Cardiac muscle cell (in vitro differentiated cells and primary cell): ENCODE measurements around the gene REST. TPM values are rescaled to one million over a fixed set of nuclear protein-coding genes. Genes with fewer than 3 reads are reported as not detected.

ENCODE experiments used
- DNase-seq, 2 donors: peaks; one replicate each; pipeline versions ENCODE4 v3.0.0 to v3.0.0-alpha.2; 2010 to 2017; ENCODE audit warnings: low read depth in 1 of 2, low spot score in 1 of 2
- H3K27ac ChIP-seq: fragments of 200-600 bp; sonication (generic); 2 replicates; pipeline ENCODE4 v1.5.1; 2016
- H3K27me3 ChIP-seq: fragments of 200-600 bp; sonication (generic); 2 replicates; pipeline ENCODE4 v1.6.0; 2016; ENCODE audit warnings: control low read depth
- H3K36me3 ChIP-seq: fragments of 200-600 bp; sonication (generic); 2 replicates; pipeline ENCODE4 v1.5.1; 2016; ENCODE audit warnings: control low read depth
- H3K4me1 ChIP-seq: fragments of 200-600 bp; sonication (generic); 2 replicates; pipeline ENCODE4 v1.8.1; 2017; ENCODE audit warnings: low read depth, mild to moderate bottlenecking, mixed run types
- H3K4me3 ChIP-seq: fragments of 200-600 bp; sonication (generic); 2 replicates; pipeline ENCODE4 v1.5.1; 2016; ENCODE audit warnings: mild to moderate bottlenecking
- H3K9me3 ChIP-seq: fragments of 200-600 bp; sonication (generic); 2 replicates; pipeline ENCODE4 v1.5.1; 2017; ENCODE audit warnings: low read depth, mild to moderate bottlenecking, control low read depth
- polyA plus RNA-seq: library from polyadenylated mRNA; unstranded; fragments of >200 nt; fragmentation: Nextera tagmentation; extraction: Ambion mirVana; gene quantifications from 2 replicates; pipeline ENCODE4 v1.2.1, GENCODE V29; 2016
- total RNA-seq: library from RNA; depleted of rRNA; stranded (reverse); fragments of >200 nt; gene quantifications from 2 replicates; pipeline ENCODE4 v1.2.3, GENCODE V29; 2016
- TF ChIP-seq, protein P1 (sequence below): IDR thresholded peaks from 2 replicates; pipeline ENCODE4 v1.5.1; 2012; ENCODE audit warnings: low read depth, mild to moderate bottlenecking, low read length

REST gene
- total and polyA plus RNA-seq, 2 experiments from 2014 or later = 66.1 to 89.0 TPM

DNA sequence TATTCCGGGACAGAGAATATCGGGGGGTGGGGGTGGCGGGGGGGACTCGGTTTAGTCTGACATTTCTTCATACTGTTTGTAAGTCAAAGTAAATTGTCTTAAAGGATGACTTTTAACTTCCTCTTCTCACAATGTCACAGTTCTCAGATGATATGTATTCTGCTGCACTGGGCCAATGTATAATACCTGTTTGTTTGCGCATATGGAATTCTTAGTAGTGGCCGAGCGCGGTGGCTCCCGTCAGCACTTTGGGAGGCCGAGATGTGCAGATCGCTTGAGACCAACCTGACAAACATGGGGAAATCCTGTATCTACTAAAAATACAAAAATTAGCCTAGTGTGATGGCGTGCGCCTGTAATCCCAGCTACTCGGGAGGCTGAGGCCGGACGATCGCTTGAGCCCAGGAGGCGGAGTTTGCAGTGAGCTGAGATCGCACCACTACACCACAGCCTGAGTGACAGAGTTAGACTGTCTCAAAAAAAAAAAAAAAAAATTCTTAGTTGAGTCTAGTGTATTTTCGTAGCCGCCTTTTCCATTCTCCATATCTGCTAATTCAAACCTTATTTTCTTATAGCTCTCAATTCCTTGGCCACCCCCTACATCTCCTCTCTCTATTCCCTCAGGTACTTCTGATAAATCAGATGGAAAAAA is 71.8 kb downstream of the REST start:
- H3K27ac ChIP-seq = peak overlapping the region; percentile 95
- peak; percentile 16 to 42 for DNase-seq
- TF ChIP-seq, protein P1, sequence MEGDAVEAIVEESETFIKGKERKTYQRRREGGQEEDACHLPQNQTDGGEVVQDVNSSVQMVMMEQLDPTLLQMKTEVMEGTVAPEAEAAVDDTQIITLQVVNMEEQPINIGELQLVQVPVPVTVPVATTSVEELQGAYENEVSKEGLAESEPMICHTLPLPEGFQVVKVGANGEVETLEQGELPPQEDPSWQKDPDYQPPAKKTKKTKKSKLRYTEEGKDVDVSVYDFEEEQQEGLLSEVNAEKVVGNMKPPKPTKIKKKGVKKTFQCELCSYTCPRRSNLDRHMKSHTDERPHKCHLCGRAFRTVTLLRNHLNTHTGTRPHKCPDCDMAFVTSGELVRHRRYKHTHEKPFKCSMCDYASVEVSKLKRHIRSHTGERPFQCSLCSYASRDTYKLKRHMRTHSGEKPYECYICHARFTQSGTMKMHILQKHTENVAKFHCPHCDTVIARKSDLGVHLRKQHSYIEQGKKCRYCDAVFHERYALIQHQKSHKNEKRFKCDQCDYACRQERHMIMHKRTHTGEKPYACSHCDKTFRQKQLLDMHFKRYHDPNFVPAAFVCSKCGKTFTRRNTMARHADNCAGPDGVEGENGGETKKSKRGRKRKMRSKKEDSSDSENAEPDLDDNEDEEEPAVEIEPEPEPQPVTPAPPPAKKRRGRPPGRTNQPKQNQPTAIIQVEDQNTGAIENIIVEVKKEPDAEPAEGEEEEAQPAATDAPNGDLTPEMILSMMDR = no peak

GRCh38 chr4:56981795-56982201 is 74.1 kb downstream of the REST start:
- TF ChIP-seq, protein P1 = no peak
- DNase-seq = peak in 1 of 2 donors; percentile 71
- Histone ChIP-seq H3K4me1 (peaks cover 11% of the 10 kb centered on the region), H3K27me3 (no peaks in the 10 kb centered on the region), H3K36me3 (peaks cover 3% of the 10 kb centered on the region), H3K4me3 (no peak overlapping the region), H3K27ac (no peak overlapping the region), H3K9me3 (no peaks in the 10 kb centered on the region)

More for the DNA sequence above, 71.8 kb downstream of the REST start:
- peak overlapping the region; percentile 98 for H3K4me3 ChIP-seq
- H3K36me3 ChIP-seq = no peaks in the 10 kb centered on the region
- no peaks in the 10 kb centered on the region for H3K27me3 ChIP-seq
- no peaks in the 10 kb centered on the region for H3K9me3 ChIP-seq
- peaks cover 18% of the 10 kb centered on the region for H3K4me1 ChIP-seq

DNA sequence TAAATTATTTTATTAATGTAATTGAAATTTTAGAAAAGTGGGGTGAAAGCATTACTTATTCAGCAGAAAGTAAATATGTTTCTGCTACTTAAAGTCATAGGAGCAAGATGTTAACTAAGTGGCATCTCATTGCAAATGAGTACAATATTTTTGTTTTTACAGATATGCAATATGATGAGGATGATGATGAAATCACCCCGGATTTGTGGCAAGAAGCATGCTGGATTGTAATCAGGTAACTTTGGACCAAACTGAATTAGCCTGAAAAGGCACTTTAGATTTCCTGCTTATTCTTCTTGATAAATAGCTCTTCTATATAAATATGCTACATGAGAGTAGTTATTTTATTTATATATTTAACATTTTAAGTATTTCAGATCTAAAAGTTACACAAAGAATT is 78.5 kb downstream of the REST start:
- Histone ChIP-seq H3K27ac (no peak overlapping the region), H3K27me3 (no peaks in the 10 kb centered on the region), H3K36me3 (peaks cover 28% of the 10 kb centered on the region), H3K4me3 (no peak overlapping the region), H3K4me1 (peaks cover 6% of the 10 kb centered on the region), H3K9me3 (no peaks in the 10 kb centered on the region)
- TF ChIP-seq, protein P1 = no peak
- DNase-seq = peak in 1 of 2 donors; percentile 8

GRCh38 chr4:56986952-56987351 is 79.3 kb downstream of the REST start:
- H3K27ac ChIP-seq = no peak overlapping the region

DNA sequence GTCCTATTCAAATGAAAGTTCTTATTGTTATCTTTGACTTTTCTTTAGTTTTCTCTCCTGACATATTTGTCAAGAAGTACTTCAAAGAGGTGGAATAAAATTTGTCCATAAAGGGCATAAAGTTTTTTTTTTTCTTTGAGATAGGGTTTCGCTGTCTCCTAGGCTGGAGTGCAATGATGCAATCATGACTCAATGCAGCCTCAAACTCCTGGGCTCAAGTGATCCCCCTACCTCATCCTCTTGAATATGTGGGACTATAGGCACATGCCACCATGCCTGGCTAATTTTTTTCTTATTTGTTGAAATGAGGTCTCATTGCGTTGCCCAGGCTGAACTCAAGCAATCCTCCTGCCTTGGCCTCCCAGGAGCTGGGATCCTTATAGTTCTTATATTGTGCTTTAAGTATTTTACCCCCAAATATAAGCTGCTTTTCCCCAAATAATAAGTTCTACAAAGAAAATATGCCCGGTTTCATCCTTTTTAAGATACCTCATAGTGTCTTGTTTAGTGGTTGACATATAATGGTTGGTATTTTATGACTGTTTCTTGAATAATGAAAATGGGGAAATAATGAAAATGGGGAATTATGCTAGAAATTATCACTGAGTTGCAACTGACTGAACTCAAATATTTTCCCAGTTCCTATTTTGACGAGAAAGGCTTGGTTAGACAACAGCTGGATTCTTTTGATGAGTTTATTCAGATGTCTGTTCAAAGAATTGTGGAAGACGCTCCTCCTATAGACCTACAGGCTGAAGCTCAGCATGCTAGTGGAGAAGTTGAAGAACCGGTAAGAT is 82.6 kb downstream of the REST start:
- DNase-seq = peak in 1 of 2 donors; percentile 64
- H3K9me3 ChIP-seq = no peaks in the 10 kb centered on the region
- no peak overlapping the region for H3K4me3 ChIP-seq
- H3K27me3 ChIP-seq = no peaks in the 10 kb centered on the region
- H3K4me1 ChIP-seq = no peaks in the 10 kb centered on the region
- TF ChIP-seq, protein P1 = no peak
- H3K27ac ChIP-seq = no peak overlapping the region
- H3K36me3 ChIP-seq = peaks cover 50% of the 10 kb centered on the region

More at GRCh38 chr4:56986952-56987351, 79.3 kb downstream of the REST start:
- Histone ChIP-seq H3K9me3 (no peaks in the 10 kb centered on the region), H3K4me3 (no peak overlapping the region), H3K4me1 (peaks cover under 1% of the 10 kb centered on the region), H3K36me3 (peaks cover 32% of the 10 kb centered on the region), H3K27me3 (no peaks in the 10 kb centered on the region)
- DNase-seq = no peak
- TF ChIP-seq, protein P1 = no peak
